ENCODE results near the gene MYBBP1A. TPM values are rescaled to one million over a fixed set of nuclear protein-coding genes. Genes with fewer than 3 reads are reported as not detected.

Gene MYBBP1A
- total RNA-seq, 1 donor from 2014 or later = 88.7 TPM

- intact Hi-C loops (cut with micrococcal nuclease) = no loop called here
Observed at GRCh38 chr17:4523946-4524345, 31.2 kb downstream of the MYBBP1A start.

GRCh38 chr17:4522661-4523060 is 32.5 kb downstream of the MYBBP1A start:
- intact Hi-C loops (cut with micrococcal nuclease) = no loop called here

GRCh38 chr17:4520894-4521600 is 34.1 kb downstream of the MYBBP1A start:
- intact Hi-C loops (cut with micrococcal nuclease) = no loop called here

- intact Hi-C loops (cut with micrococcal nuclease) = no loop called here
Observed at GRCh38 chr17:4520060-4520893, 34.9 kb downstream of the MYBBP1A start.

GRCh38 chr17:4519361-4519788 is 35.8 kb downstream of the MYBBP1A start:
- intact Hi-C loops (cut with micrococcal nuclease) = no loop called here

- intact Hi-C loops (cut with micrococcal nuclease) = no loop called here
Observed at GRCh38 chr17:4518901-4519300, 36.3 kb downstream of the MYBBP1A start.

- intact Hi-C loops (cut with micrococcal nuclease) = no loop called here
Observed at GRCh38 chr17:4516735-4517134, 38.4 kb downstream of the MYBBP1A start.

- intact Hi-C loops (cut with micrococcal nuclease) = no loop called here
Observed at GRCh38 chr17:4515501-4515900, 39.7 kb downstream of the MYBBP1A start.

- intact Hi-C loops (cut with micrococcal nuclease) = no loop called here
Observed at GRCh38 chr17:4514779-4515178, 40.4 kb downstream of the MYBBP1A start.

GRCh38 chr17:4514206-4514605 is 41.0 kb downstream of the MYBBP1A start:
- intact Hi-C loops (cut with micrococcal nuclease) = no loop called here

GRCh38 chr17:4513113-4514032 is 41.8 kb downstream of the MYBBP1A start:
- intact Hi-C loops (cut with micrococcal nuclease) = no loop called here

GRCh38 chr17:4512156-4513112 is 42.8 kb downstream of the MYBBP1A start:
- intact Hi-C loops (cut with micrococcal nuclease) = no loop called here

GRCh38 chr17:4511199-4511932 is 43.8 kb downstream of the MYBBP1A start:
- intact Hi-C loops (cut with micrococcal nuclease) = no loop called here

- intact Hi-C loops (cut with micrococcal nuclease) = no loop called here
Observed at GRCh38 chr17:4510618-4510941, 44.6 kb downstream of the MYBBP1A start.

GRCh38 chr17:4509923-4510617 is 45.1 kb downstream of the MYBBP1A start:
- intact Hi-C loops (cut with micrococcal nuclease) = loop anchor here (10.0 kb wide), 1 partner anchor 75 kb away; the partner anchor contains the start of gene SPNS3

GRCh38 chr17:4509401-4509800 is 45.8 kb downstream of the MYBBP1A start:
- intact Hi-C loops (cut with micrococcal nuclease) = loop anchor here (10.0 kb wide), 1 partner anchor 75 kb away; the partner anchor contains the start of gene SPNS3

GRCh38 chr17:4508207-4508606 is 47.0 kb downstream of the MYBBP1A start:
- intact Hi-C loops (cut with micrococcal nuclease) = loop anchor here (10.0 kb wide), 1 partner anchor 73 kb away; the partner anchor contains the start of gene SPNS3

- intact Hi-C loops (cut with micrococcal nuclease) = loop anchor here (10.0 kb wide), 1 partner anchor 73 kb away; the partner anchor contains the start of gene SPNS3
Observed at GRCh38 chr17:4507361-4508111, 47.6 kb downstream of the MYBBP1A start.
